WERI-Rb-1 (cell line): ENCODE measurements around the gene MNX1.
A peak's percentile ranks its signal among the peaks of the same experiment; 100 is the strongest.

ENCODE experiments used
- DNase-seq: peaks from one replicate; pipeline ENCODE4 v3.0.0-alpha.2; 2020
- H3K27ac ChIP-seq: fragments of 250-450 bp; sonication (Bioruptor Pico); 2 replicates; pipeline ENCODE4 v1.5.1; 2020; ENCODE audit warnings: mild to moderate bottlenecking, moderate library complexity
- H3K27me3 ChIP-seq: fragments of 250-450 bp; sonication (Bioruptor Pico); 2 replicates; pipeline ENCODE4 v1.5.1; 2021; ENCODE audit warnings: mild to moderate bottlenecking, low read depth, moderate library complexity; ENCODE audit not compliant: insufficient read depth, severe bottlenecking
- H3K36me3 ChIP-seq: fragments of 250-450 bp; sonication (Bioruptor Pico); 2 replicates; pipeline ENCODE4 v1.5.1; 2020; ENCODE audit warnings: mild to moderate bottlenecking, moderate library complexity
- H3K4me3 ChIP-seq: 2 replicates; pipeline ENCODE4 v1.5.1; 2011; ENCODE audit warnings: low read depth, mild to moderate bottlenecking, control low read depth, low read length
- H3K9me3 ChIP-seq: fragments of 250-450 bp; sonication (Bioruptor Pico); 2 replicates; pipeline ENCODE4 v1.5.1; 2021; ENCODE audit warnings: mild to moderate bottlenecking, moderate library complexity; ENCODE audit not compliant: severe bottlenecking
- TF ChIP-seq, protein P1 (sequence below): IDR thresholded peaks from 2 replicates; pipeline ENCODE4 v1.5.1; 2011; ENCODE audit warnings: low read depth, mild to moderate bottlenecking, control low read depth, inconsistent platforms, low read length

MNX1 gene

DNA sequence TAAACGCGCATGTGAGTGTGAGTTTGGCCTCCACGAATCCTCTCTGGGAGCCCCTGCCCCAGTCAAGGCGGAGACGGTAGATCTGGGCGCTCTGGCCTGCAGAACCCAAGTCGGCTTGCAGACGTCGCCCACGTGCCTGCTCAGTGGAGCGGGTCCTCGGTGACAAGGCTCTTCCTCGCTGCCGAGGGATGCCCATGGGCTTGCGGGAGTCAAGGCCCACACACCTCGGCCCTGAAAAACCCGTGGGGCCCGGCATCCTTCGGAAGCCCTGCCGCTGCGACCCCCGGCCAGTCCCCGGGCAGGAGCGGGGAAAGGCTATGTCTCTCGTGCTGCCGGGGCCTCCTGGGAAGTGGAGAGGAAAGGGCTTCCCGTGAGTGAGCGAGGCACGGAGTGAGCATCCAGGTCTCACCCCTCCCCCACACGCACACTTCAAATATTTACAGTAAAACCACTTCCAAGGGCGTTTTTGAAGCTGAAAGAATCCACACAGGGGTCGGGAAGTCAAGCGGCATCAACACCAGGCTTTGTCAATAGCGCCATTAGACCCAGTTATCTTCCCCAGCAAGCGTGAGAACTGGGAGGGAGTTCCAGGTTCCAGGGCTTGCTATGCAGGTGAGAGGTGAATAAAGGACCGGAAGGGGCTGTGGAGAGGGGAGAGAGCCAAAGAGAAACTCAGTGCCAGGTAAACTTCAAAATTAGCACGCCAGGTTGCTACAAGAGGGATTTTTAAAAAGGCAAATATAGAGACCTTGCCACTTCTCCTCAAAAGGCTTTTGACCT, 1.1 kb upstream of the MNX1 start:
- H3K9me3 ChIP-seq: no peaks in the 10 kb centered on the region
- no peaks in the 10 kb centered on the region for H3K27me3 ChIP-seq
- peak overlapping the region; percentile 92 for H3K27ac ChIP-seq
- H3K4me3 ChIP-seq: peak overlapping the region; percentile 77
- DNase-seq: peak; percentile 53
- TF ChIP-seq, protein P1, sequence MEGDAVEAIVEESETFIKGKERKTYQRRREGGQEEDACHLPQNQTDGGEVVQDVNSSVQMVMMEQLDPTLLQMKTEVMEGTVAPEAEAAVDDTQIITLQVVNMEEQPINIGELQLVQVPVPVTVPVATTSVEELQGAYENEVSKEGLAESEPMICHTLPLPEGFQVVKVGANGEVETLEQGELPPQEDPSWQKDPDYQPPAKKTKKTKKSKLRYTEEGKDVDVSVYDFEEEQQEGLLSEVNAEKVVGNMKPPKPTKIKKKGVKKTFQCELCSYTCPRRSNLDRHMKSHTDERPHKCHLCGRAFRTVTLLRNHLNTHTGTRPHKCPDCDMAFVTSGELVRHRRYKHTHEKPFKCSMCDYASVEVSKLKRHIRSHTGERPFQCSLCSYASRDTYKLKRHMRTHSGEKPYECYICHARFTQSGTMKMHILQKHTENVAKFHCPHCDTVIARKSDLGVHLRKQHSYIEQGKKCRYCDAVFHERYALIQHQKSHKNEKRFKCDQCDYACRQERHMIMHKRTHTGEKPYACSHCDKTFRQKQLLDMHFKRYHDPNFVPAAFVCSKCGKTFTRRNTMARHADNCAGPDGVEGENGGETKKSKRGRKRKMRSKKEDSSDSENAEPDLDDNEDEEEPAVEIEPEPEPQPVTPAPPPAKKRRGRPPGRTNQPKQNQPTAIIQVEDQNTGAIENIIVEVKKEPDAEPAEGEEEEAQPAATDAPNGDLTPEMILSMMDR: no peak
- H3K36me3 ChIP-seq: peaks cover 7% of the 10 kb centered on the region; the same call in 1 of the 2 replicates

DNA sequence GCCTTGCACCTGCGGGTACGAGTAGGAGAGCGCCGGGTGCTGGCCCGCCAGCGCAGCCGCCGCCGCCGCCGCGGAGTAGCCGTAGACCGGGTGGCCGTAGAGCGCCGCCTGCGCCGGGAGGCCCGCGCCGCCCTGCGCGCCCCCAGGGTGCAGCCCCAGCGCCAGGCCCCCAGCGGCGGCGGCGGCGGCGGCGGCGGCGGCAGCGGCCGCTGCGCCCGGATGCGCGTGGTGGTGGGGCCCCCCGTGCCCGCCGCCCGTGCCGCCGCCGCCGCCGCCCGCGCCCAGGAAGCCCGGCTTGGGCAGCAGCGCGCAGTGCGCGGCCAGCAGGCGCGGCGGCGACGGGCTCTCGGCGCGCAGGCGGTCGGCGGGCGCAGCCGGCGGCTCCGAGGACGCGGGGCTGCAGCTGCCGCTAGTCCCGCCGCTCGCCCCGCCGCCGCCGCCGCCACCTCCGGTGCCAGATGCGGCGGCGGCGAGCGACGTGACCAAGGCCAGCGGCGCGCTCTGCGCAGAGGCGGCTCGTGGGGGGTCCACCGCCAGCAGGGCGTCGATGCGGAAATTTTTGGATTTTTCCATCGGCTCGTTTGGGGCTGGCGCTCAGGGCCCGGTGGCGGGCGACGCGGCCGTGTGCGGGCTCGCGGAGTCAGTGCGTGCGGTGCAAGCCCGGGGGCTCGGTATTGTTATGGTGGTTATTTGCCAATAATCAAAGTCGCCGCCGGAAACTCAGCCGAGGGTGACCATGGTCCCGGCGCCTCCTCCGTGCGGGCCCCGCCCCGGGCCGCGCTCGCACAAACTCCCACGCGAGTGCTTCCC, 480 bp downstream of the MNX1 start:
- H3K27me3 ChIP-seq: no peaks in the 10 kb centered on the region
- H3K9me3 ChIP-seq: no peaks in the 10 kb centered on the region
- TF ChIP-seq, protein P1: no peak
- no peak for DNase-seq
- peak overlapping the region; percentile 92 for H3K27ac ChIP-seq
- H3K4me3 ChIP-seq: peak overlapping the region; percentile 83
- H3K36me3 ChIP-seq: peaks cover 15% of the 10 kb centered on the region; the same call in 1 of the 2 replicates

DNA sequence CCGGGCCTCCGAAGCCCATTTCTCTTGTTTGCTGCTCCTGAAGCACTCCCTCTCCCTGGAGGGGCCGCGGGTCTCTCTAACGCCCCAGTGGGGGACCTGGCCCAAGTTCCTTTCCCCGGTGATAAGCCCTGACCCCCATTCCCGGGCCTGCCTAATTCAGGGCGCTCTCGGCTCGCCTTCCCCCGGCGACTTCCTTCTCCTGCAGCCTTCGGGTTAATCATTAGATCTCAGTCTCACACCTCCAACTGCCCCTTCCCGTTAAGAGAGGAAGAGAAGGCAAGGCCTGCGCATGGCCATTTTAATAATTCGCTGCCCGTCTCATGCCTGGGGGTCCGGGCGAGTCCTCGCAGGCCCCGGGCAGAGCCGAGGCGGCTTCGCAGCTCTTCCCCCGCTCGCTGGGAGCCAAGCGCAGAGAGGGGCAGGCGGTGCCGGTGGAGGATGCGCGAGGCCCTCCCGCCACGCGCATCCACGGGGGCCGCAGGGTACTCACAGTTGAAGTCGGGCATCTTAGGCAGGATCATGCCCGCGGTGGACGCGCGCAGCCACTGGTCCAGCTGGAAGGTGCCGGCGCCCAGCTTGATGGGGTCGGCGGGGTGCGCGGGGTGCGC, 1.2 kb downstream of the MNX1 start:
- peaks cover 22% of the 10 kb centered on the region for H3K36me3 ChIP-seq
- no peaks in the 10 kb centered on the region for H3K27me3 ChIP-seq
- H3K4me3 ChIP-seq: peak overlapping the region; percentile 80
- H3K27ac ChIP-seq: peak overlapping the region; percentile 58
- no peak for DNase-seq
- no peaks in the 10 kb centered on the region for H3K9me3 ChIP-seq
- TF ChIP-seq, protein P1: no peak

GRCh38 chr7:157008206-157009169, 2.0 kb downstream of the MNX1 start:
- Histone ChIP-seq H3K27ac (peak overlapping the region; percentile 58), H3K9me3 (no peaks in the 10 kb centered on the region), H3K4me3 (peak overlapping the region; percentile 80), H3K27me3 (no peaks in the 10 kb centered on the region), H3K36me3 (peaks cover 24% of the 10 kb centered on the region)
- TF ChIP-seq, protein P1: no peak
- no peak for DNase-seq

DNA sequence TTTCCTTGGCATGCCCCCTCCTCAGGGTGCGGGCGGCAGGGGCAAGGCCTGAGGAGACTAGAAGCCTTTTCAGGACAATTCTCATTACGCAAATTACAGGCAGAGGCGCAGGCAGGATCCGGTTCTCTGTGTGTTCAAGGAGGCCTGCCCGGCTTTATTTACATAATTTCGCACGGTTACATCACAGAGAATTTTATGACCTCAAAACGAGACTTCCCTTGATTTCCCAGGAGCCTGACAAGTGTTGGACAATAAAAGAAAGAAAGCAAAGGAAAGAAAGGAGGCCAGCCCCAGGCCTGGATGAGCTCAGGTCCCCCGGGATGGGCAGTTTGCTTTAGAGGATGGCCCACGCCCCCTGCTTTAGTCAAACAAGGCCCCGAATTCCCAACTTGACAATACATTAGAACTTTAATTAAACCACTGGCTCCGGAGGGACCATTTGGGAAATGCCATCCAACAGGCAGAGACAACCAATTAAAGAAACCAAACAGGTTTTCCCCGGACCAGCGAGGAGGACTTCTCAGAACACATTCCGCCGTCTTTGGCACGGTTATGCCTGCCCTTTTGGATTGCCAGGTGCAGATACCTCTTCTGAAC, 2.9 kb downstream of the MNX1 start:
- H3K27me3 ChIP-seq: no peaks in the 10 kb centered on the region
- H3K9me3 ChIP-seq: no peaks in the 10 kb centered on the region
- peaks cover 24% of the 10 kb centered on the region for H3K36me3 ChIP-seq
- DNase-seq: no peak
- no peak overlapping the region for H3K4me3 ChIP-seq
- no peak overlapping the region for H3K27ac ChIP-seq
- TF ChIP-seq, protein P1: no peak
